ENCODE data around the gene SCAP. TPM values are rescaled to one million over a fixed set of nuclear protein-coding genes. Genes with fewer than 3 reads are reported as not detected.
A peak's percentile ranks its signal among the peaks of the same experiment; 100 is the strongest.

SCAP gene
- total RNA-seq, 2 experiments from 2014 or later = 57.5 to 60.7 TPM

DNA sequence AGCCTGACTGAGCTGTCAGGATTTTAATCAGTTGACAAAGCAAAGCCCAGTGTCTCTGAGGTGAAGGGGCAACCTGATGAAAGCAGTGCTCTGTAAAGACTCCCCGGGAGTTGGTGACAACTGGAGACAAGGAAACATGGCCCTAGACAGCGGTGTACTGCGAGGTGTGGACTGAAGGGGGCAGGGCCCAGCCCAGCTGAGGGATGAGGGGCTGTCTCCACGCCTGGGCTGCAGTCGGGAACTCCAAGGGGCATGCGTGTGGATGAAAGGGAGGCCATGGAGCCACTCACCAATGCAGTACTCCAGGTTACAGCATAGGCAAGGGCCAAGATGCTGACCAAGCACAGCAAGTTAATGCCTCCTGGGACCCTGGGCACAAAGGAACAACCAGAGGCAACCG lies 45.1 kb downstream of the SCAP start:
- Mint-ChIP-seq H3K27me3 (ENCODE audit: low read depth) (no peaks in the 10 kb centered on the region), H3K36me3 (ENCODE audit: low read depth) (peaks cover 22% of the 10 kb centered on the region), H3K4me1 (ENCODE audit: low read depth) (peaks cover 9% of the 10 kb centered on the region), H3K9me3 (ENCODE audit: insufficient read depth) (no peaks in the 10 kb centered on the region), H3K27ac (no peak overlapping the region), H3K4me3 (no peak overlapping the region)
- ATAC-seq = no peak
- no peak for DNase-seq
- ChIA-PET CTCF (interaction anchor here (1.5 kb wide), 1 partner anchor 9 kb away, joined by 6 read pairs; no protein-coding TSS in a partner anchor), POLR2A (no interaction called here)

DNA sequence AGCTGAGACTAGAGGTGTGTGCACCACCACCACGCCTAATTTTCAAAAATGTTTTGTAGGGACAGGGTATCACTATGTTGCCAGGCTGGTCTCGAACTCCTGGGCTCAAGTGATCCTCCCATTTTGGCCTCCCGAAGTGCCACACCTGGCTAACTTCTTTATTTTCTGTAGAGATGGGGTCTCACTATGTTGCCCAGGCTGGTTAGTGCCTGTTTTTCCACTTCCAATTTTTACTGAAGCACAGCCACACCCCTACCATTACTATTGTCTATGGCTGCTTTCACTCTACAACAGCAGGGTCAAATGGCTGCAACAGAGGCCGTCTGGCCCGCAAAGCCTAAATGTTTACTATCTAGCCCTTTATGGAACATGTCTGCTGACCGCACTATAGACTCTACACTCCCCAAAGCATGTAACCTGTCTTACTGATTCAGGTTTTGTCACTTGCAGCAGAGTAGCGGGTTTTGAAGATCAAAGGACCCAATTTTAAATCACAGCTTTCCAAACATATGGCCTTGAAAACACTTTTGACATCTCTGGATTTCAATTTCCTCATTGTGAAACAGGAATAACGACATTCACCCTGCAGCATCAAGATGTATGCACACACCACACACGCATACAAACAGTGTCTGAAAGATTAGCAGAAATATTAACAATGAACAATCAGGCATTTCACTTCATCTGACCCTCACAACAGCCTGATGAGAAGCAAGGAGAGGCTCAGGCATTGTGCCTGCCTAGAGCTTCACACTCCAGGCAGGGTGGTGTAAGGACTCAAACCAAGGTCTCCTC lies 46.1 kb downstream of the SCAP start:
- Mint-ChIP-seq H3K27ac (peak overlapping the region; percentile 18), H3K4me3 (no peak overlapping the region), H3K9me3 (ENCODE audit: insufficient read depth) (no peaks in the 10 kb centered on the region), H3K4me1 (ENCODE audit: low read depth) (peaks cover 9% of the 10 kb centered on the region), H3K27me3 (ENCODE audit: low read depth) (no peaks in the 10 kb centered on the region), H3K36me3 (ENCODE audit: low read depth) (peaks cover 18% of the 10 kb centered on the region)
- ChIA-PET CTCF (interaction anchor here (1.5 kb wide), 1 partner anchor 8 kb away, joined by 6 read pairs; no protein-coding TSS in a partner anchor), POLR2A (no interaction called here)
- ATAC-seq = no peak
- no peak for DNase-seq

DNA sequence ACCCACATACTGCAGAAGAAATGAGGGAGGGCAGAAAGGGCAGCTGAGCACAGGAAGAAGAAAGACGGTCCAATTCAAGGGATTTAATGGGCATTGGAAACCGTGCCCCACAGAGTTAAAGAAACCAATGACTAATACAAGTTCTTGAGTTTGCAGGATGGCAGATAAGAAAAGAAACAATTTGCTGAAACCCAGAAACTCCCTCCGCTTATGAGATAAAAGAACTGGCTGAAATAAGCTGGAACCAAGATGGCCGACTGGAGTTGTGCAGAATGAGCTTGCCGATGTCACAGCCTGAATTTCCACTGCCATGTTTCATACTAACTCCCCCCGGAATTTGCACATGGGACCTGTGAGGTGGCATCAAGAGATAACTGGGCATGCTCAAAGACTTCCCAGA lies 47.1 kb downstream of the SCAP start:
- ATAC-seq (no peak), DNase-seq (no peak)
- POLR2A ChIA-PET = no interaction called here
- no peak overlapping the region for H3K4me3 Mint-ChIP-seq
- H3K36me3 Mint-ChIP-seq (ENCODE audit: low read depth) = peaks cover 12% of the 10 kb centered on the region
- peaks cover 3% of the 10 kb centered on the region for H3K4me1 Mint-ChIP-seq (ENCODE audit: low read depth)
- no peaks in the 10 kb centered on the region for H3K9me3 Mint-ChIP-seq (ENCODE audit: insufficient read depth)
- H3K27me3 Mint-ChIP-seq (ENCODE audit: low read depth) = no peaks in the 10 kb centered on the region
- CTCF ChIA-PET = no interaction called here
- H3K27ac Mint-ChIP-seq = no peak overlapping the region

DNA sequence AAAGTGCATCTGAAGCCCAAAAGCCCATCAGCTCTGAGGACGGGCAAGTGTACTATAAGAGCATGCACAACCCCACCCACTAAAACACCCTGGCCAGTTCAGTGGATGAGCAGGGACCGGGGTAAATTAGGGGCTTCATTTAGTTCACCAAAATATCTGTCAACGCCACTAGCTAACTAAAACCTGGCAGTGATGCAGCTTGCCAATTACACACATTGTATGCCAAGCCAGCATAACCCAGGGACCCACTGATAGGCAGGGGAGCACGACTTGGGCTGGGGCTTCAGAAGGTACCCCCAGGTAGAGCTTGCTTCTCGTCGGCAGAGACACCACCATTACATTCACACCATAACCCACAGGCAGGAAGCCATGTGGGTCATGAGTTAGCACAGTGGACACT lies 47.9 kb downstream of the SCAP start:
- no peak for DNase-seq
- no peak for ATAC-seq
- Mint-ChIP-seq H3K36me3 (ENCODE audit: low read depth) (peaks cover 11% of the 10 kb centered on the region), H3K9me3 (ENCODE audit: insufficient read depth) (no peaks in the 10 kb centered on the region), H3K4me1 (ENCODE audit: low read depth) (peaks cover 3% of the 10 kb centered on the region), H3K27ac (no peak overlapping the region), H3K4me3 (no peak overlapping the region), H3K27me3 (ENCODE audit: low read depth) (no peaks in the 10 kb centered on the region)
- POLR2A ChIA-PET = no interaction called here
- CTCF ChIA-PET = no interaction called here

DNA sequence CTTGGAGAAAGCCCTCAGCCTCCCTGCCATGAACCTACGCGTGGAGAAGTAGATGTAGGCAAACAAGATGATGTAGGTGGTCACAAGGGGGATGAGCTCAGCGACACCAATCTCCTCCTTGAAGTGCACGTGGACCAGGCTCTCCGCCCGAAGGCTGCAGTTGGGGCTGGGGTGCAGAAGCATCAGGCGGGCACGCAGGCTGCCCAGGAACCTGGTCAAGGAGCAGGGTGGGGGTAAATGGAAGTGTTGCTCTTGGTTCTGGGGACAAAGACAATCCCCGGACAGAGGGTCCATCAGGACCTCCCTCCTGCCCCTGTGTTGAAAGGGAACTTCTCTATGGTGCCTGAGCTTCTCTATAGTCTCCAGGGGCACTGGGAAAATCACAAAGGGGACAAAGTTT lies 49.8 kb downstream of the SCAP start:
- POLR2A ChIA-PET = no interaction called here
- CTCF ChIA-PET = interaction anchor here (0.8 kb wide), 1 partner anchor 87 kb away, joined by 3 read pairs; the partner anchor contains the start of gene ELP6
- H3K27ac Mint-ChIP-seq = no peak overlapping the region
- no peaks in the 10 kb centered on the region for H3K27me3 Mint-ChIP-seq (ENCODE audit: low read depth)
- peaks cover 21% of the 10 kb centered on the region for H3K4me1 Mint-ChIP-seq (ENCODE audit: low read depth)
- H3K4me3 Mint-ChIP-seq = no peak overlapping the region
- DNase-seq = no peak
- peaks cover 12% of the 10 kb centered on the region for H3K36me3 Mint-ChIP-seq (ENCODE audit: low read depth)
- no peaks in the 10 kb centered on the region for H3K9me3 Mint-ChIP-seq (ENCODE audit: insufficient read depth)
- ATAC-seq = no peak

DNA sequence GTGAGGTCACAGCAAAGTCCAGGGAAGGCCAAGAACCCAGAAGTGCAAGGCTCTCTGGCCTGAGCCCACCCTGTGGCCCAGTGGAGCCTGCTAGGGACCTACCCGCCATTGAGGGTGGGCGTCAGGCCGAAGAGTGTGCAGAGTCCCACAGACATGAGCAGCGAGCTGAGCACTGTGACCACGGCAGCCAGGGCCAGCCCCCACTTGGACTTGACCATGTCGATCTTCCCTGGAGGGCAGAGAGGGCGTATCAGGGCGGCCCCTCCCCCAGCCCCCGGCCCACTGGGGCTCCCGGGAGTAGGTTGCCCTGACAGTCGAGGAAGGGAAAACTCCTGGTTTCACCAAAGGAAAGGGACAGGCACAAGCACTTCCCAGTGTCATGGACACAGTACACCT lies 50.4 kb downstream of the SCAP start:
- ATAC-seq (no peak), DNase-seq (no peak)
- Mint-ChIP-seq H3K36me3 (ENCODE audit: low read depth) (peaks cover 12% of the 10 kb centered on the region), H3K9me3 (ENCODE audit: insufficient read depth) (no peaks in the 10 kb centered on the region), H3K27me3 (ENCODE audit: low read depth) (no peaks in the 10 kb centered on the region), H3K27ac (no peak overlapping the region), H3K4me3 (no peak overlapping the region), H3K4me1 (ENCODE audit: low read depth) (peaks cover 24% of the 10 kb centered on the region)
- POLR2A ChIA-PET = no interaction called here
- CTCF ChIA-PET = interaction anchor here (0.8 kb wide), 1 partner anchor 88 kb away, joined by 3 read pairs; the partner anchor contains the start of gene ELP6

DNA sequence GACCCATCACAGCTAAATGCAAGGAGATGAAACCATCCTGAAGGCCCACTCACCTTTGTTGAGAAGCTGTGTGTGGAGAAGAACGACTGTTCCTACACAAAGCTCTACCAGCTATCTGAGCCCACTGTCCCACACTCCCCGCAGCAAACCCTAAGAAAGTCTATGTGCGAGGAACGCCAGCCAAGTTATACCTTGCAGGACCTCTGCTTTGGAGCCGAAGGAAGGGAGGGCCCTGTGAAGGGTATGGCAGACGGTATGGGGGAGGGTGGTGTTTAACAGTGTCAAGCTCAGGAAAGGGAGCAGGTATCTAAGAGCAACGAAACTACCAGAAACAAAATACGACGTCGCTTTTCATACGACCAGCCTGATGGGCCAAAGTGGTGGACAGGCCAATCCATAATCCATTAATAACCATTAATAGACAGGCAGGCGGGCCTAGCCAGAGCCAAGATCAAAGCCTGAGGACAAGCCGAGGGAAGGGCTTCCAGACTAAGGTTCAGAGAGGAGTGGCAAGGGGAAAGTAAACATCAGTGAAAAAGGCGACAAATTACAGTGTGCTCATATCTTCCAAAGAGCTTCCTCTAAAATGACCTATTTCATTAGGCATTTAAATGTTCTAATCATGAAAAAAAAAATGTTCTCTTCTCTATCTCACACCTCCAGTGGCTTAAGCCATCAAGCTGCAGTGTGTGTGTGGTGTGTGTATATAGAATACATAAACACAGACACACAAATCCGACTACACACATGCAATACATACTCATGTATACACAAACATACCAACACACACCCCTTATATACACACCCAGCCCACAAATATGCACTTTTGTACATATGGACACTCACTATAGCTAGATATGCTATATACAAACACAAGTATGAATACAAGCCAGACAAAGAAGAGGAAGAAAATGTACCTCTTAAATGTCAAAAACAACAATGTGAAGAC lies 51.0 kb downstream of the SCAP start:
- Mint-ChIP-seq H3K9me3 (ENCODE audit: insufficient read depth) (no peaks in the 10 kb centered on the region), H3K27ac (no peak overlapping the region), H3K4me3 (no peak overlapping the region), H3K27me3 (ENCODE audit: low read depth) (no peaks in the 10 kb centered on the region), H3K4me1 (ENCODE audit: low read depth) (peaks cover 23% of the 10 kb centered on the region), H3K36me3 (ENCODE audit: low read depth) (peaks cover 18% of the 10 kb centered on the region)
- DNase-seq (no peak), ATAC-seq (no peak)
- ChIA-PET CTCF (interaction anchor here (0.8 to 4.4 kb wide), 2 partner anchors 52 to 89 kb away, joined by 3 to 100 read pairs; partner anchors contain the start of genes ELP6 and SCAP), POLR2A (interaction anchor here (1.3 kb wide), 1 partner anchor 52 kb away, joined by 3 read pairs; no protein-coding TSS in a partner anchor)

DNA sequence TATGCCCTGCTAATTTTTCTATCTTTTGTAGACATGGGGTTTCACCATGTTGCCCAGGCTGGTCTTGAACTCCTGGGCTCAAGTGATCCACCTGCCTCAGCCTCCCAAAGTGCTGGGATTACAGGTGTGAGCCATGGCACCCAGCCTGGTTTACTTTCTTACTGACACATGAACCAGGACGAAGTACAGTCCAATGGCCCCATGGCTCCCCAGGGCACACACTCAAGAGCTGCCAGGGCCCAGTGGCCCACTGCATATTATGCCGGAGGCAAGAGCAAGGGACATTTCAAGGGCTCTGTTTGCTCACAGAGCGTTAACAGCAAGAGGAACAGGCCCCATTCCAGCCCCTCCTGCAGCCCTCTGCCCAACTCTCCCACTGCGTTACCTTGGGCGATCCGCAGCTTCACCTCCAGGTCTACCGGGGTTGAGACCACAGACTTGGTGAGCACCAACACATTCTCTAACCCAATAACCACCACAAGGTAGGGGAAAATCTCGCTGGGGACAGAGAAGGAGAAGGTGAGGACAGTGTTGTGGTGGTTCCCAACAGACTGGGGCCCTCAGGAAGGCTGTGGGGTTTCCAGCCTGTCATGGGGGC lies 52.1 kb downstream of the SCAP start:
- peak overlapping the region; percentile 66 for H3K27ac Mint-ChIP-seq
- no peak overlapping the region for H3K4me3 Mint-ChIP-seq
- no peaks in the 10 kb centered on the region for H3K27me3 Mint-ChIP-seq (ENCODE audit: low read depth)
- CTCF ChIA-PET = interaction anchor here (4.4 kb wide), 1 partner anchor 53 kb away, joined by 100 read pairs; the partner anchor contains the start of gene SCAP
- ATAC-seq (no peak), DNase-seq (no peak)
- peaks cover 23% of the 10 kb centered on the region for H3K4me1 Mint-ChIP-seq (ENCODE audit: low read depth)
- POLR2A ChIA-PET = interaction anchor here (1.1 to 1.3 kb wide), 2 partner anchors 53 to 90 kb away, joined by 3 to 4 read pairs; partner anchors contain the start of gene ELP6
- H3K9me3 Mint-ChIP-seq (ENCODE audit: insufficient read depth) = no peaks in the 10 kb centered on the region
- peaks cover 23% of the 10 kb centered on the region for H3K36me3 Mint-ChIP-seq (ENCODE audit: low read depth)

DNA sequence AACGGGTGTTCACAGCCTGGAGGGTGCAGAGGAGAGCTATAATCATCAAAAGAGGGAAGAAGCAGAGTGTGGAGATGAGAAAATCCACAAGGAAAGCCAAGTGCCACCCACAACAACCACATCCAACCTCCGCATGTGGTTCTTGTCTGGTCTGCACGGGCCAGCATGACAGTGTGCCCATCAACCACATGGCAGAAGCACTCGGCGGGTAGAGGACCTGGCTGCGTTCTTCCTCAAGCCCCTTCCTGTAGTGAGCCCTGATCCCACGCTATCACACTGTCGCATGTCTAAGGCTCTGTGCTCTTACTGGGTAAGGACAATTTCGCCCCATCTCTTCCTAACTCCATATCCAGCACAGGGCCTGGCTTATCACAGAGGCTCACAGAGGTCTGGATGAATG lies 53.0 kb downstream of the SCAP start:
- peaks cover 23% of the 10 kb centered on the region for H3K4me1 Mint-ChIP-seq (ENCODE audit: low read depth)
- no peak for ATAC-seq
- H3K4me3 Mint-ChIP-seq = no peak overlapping the region
- H3K9me3 Mint-ChIP-seq (ENCODE audit: insufficient read depth) = no peaks in the 10 kb centered on the region
- H3K36me3 Mint-ChIP-seq (ENCODE audit: low read depth) = peaks cover 23% of the 10 kb centered on the region
- DNase-seq = no peak
- ChIA-PET POLR2A (interaction anchor here (1.0 kb wide), 1 partner anchor 52 kb away, joined by 3 read pairs; no protein-coding TSS in a partner anchor), CTCF (interaction anchor here (0.6 to 4.4 kb wide), 4 partner anchors 14 to 91 kb away, joined by 4 to 100 read pairs (median 17); partner anchors contain the start of genes ELP6 and SCAP)
- H3K27ac Mint-ChIP-seq = peak overlapping the region; percentile 66
- no peaks in the 10 kb centered on the region for H3K27me3 Mint-ChIP-seq (ENCODE audit: low read depth)

DNA sequence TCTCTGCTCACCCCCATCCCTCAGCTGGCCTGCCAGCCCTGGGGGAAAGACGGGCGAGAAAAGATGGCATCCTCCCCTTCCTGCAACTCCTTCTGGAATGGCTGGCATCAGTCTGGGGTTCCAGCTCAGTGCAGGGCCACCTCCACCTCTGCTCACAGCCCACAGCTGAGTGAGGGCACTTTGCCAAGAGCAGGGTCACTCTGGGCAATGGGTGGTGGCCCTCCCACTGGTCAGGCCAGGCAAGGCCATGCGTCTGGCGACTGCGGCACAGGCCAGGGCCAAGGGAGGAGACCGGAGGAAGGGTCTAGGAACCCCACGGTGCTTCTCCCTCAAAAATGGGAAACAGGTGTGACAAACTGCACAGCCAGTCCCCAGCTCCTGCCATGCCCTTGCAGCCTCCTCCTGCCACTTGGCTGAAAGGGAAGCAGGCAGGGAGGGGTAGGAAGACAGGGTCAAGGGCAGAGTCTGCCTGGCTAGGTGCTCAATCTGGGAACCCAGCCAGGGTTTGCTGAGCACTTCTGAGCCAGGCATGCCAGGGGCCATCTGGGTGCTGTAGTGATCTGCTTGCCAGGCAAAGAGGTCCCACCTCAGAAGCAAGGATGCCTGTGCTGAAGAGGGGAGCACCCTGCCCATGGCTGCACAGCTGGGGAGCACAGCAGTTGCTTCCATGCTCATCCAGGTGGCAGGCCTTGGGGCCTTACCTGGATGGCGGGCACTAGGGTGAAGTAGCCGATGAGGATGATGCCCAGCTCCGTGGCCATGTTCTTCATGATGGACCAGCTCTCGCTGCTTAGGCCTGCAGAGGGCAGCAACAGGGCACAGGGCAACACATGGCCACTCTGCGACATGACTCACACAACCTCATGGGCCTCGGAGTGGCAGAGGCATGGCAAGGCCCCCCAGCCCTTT lies 53.7 kb downstream of the SCAP start:
- POLR2A ChIA-PET = interaction anchor here (1.0 to 1.3 kb wide), 5 partner anchors 53 to 435 kb away, joined by 3 to 10 read pairs (median 4); partner anchors contain the start of genes ELP6 and SCAP
- H3K27me3 Mint-ChIP-seq (ENCODE audit: low read depth) = no peaks in the 10 kb centered on the region
- CTCF ChIA-PET = interaction anchor here (0.6 to 4.4 kb wide), 35 partner anchors 8 to 402 kb away, joined by 3 to 100 read pairs (median 6); partner anchors contain the start of genes ELP6, SCAP and SETD2
- H3K4me1 Mint-ChIP-seq (ENCODE audit: low read depth) = peaks cover 23% of the 10 kb centered on the region
- H3K27ac Mint-ChIP-seq = peak overlapping the region; percentile 99
- H3K36me3 Mint-ChIP-seq (ENCODE audit: low read depth) = peaks cover 23% of the 10 kb centered on the region
- no peak for DNase-seq
- no peaks in the 10 kb centered on the region for H3K9me3 Mint-ChIP-seq (ENCODE audit: insufficient read depth)
- no peak overlapping the region for H3K4me3 Mint-ChIP-seq
- ATAC-seq = no peak
